Measurements from ENCODE around the gene PHF12.
"Not testable (repeated sequence)": the region's sequence is repeated elsewhere in the genome, so short reads cannot be mapped to it uniquely, and the experiment has no call there.

PHF12 gene

DNA sequence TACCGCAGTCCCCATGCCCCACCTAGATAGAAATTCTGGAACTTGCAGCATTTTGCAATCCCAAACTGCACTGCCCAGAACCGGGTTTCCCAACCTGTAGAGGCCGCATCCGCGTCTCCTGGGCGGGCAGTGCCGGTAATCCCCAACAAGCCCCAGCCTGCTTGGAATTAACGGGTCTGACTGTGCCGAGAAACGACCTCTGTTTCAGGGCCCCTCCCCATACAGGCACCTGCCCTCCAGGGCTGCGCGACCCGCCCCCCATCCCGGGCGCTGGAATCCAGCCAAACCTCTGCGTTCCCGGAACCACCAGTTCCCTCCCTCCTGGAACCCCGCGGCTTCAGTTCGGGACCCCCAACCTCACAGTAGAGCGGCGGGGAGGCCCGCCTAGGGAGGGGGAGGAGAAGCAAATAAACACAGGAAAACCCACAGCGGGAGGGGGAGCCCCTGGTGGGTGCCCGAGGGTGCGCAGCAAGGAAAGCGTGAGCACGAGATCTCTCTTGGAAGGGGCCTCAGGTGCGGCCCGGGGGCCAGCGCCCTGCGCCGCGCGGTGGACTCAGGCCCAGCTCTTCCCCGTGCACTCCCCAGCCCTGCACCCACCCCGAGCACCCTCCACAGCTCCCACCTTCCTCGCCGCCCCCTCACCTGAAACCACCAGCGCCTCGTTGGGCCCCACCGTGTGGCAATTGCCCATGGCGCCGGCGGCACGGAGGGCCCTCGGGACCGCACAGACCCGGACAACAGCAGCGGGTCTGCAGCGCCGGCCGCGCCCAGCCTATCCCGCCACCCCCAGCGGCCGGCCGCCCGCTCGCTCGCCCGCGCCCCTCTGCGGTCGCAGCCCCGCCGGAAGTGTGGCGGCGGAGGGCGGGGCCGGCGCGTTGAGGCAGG is 54.2 kb downstream of the PHF12 start, which contains the start of gene FLOT2:
Gene FLOT2, minus strand, starts transcription at position 850 of the 885 bp plus-strand sequence. Its CDS starts 159 bp downstream, at position 691.
- peak; percentile 34 to 56 (median 54) for DNase-seq
- no peaks in the 10 kb centered on the region for H3K9me3 ChIP-seq (ENCODE audit: control insufficient read depth, low read length)
- H3K27me3 ChIP-seq (replicated peaks; ENCODE audit: control insufficient read depth, insufficient read depth, low read length, poor library complexity, severe bottlenecking) = no peaks in the 10 kb centered on the region
- peaks cover 50% of the 10 kb centered on the region for H3K4me1 ChIP-seq (ENCODE audit: control insufficient read depth, insufficient read depth, low read length, poor library complexity, severe bottlenecking)
- peak within 1 kb of the TSS; percentile 96 for H3K4me3 ChIP-seq (ENCODE audit: insufficient read depth, low read depth, low read length, poor library complexity, severe bottlenecking)
- H3K36me3 ChIP-seq (ENCODE audit: control insufficient read depth, insufficient read depth, low read length) = no peaks in the 10 kb centered on the region
- H3K27ac ChIP-seq (ENCODE audit: insufficient read depth, low read length, poor library complexity, severe bottlenecking) = peak within 1 kb of the TSS; percentile 89

DNA sequence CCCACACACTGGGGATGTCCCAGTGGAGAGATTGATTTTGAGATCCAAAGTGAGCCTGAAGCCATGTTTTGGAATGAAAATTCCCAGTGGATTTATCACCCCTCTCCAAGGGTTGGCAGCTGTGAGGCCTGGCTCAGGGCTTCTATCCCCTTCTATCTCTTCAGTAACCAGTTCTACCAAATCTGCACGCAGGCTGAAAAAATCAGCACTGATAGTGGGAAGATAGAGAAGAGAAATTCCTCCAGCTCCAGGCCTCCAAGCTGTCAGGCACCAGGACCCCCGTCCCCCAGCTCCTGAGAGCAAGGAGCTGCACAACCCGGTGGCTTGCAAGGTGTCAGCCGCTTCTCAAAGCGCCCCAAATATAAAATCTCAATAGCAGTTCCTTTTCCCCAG is 54.8 kb downstream of the PHF12 start:
- H3K4me3 ChIP-seq (ENCODE audit: insufficient read depth, low read depth, low read length, poor library complexity, severe bottlenecking) = peak overlapping the region; percentile 96
- peak overlapping the region; percentile 89 for H3K27ac ChIP-seq (ENCODE audit: insufficient read depth, low read length, poor library complexity, severe bottlenecking)
- DNase-seq = no peak
- no peaks in the 10 kb centered on the region for H3K9me3 ChIP-seq (ENCODE audit: control insufficient read depth, low read length)
- H3K27me3 ChIP-seq (replicated peaks; ENCODE audit: control insufficient read depth, insufficient read depth, low read length, poor library complexity, severe bottlenecking) = no peaks in the 10 kb centered on the region
- no peaks in the 10 kb centered on the region for H3K36me3 ChIP-seq (ENCODE audit: control insufficient read depth, insufficient read depth, low read length)
- H3K4me1 ChIP-seq (ENCODE audit: control insufficient read depth, insufficient read depth, low read length, poor library complexity, severe bottlenecking) = peaks cover 46% of the 10 kb centered on the region

- DNase-seq = no peak
- no peaks in the 10 kb centered on the region for H3K27me3 ChIP-seq (replicated peaks; ENCODE audit: control insufficient read depth, insufficient read depth, low read length, poor library complexity, severe bottlenecking)
- no peaks in the 10 kb centered on the region for H3K9me3 ChIP-seq (ENCODE audit: control insufficient read depth, low read length)
- peaks cover 40% of the 10 kb centered on the region for H3K4me1 ChIP-seq (ENCODE audit: control insufficient read depth, insufficient read depth, low read length, poor library complexity, severe bottlenecking)
- H3K4me3 ChIP-seq (ENCODE audit: insufficient read depth, low read depth, low read length, poor library complexity, severe bottlenecking) = peak overlapping the region; percentile 96
- peak overlapping the region; percentile 89 for H3K27ac ChIP-seq (ENCODE audit: insufficient read depth, low read length, poor library complexity, severe bottlenecking)
- H3K36me3 ChIP-seq (ENCODE audit: control insufficient read depth, insufficient read depth, low read length) = no peaks in the 10 kb centered on the region
Observed at GRCh38 chr17:28895794-28896447, 55.4 kb downstream of the PHF12 start.

- Histone ChIP-seq H3K4me1 (ENCODE audit: control insufficient read depth, insufficient read depth, low read length, poor library complexity, severe bottlenecking) (peaks cover 37% of the 10 kb centered on the region), H3K4me3 (ENCODE audit: insufficient read depth, low read depth, low read length, poor library complexity, severe bottlenecking) (peak overlapping the region; percentile 18), H3K27ac (ENCODE audit: insufficient read depth, low read length, poor library complexity, severe bottlenecking) (peak overlapping the region; percentile 72)
- not testable (repeated sequence) for DNase-seq; H3K9me3 ChIP-seq (ENCODE audit: control insufficient read depth, low read length); H3K36me3 ChIP-seq (ENCODE audit: control insufficient read depth, insufficient read depth, low read length); H3K27me3 ChIP-seq (replicated peaks; ENCODE audit: control insufficient read depth, insufficient read depth, low read length, poor library complexity, severe bottlenecking)
Observed at GRCh38 chr17:28893248-28894183, 57.8 kb downstream of the PHF12 start.

DNA sequence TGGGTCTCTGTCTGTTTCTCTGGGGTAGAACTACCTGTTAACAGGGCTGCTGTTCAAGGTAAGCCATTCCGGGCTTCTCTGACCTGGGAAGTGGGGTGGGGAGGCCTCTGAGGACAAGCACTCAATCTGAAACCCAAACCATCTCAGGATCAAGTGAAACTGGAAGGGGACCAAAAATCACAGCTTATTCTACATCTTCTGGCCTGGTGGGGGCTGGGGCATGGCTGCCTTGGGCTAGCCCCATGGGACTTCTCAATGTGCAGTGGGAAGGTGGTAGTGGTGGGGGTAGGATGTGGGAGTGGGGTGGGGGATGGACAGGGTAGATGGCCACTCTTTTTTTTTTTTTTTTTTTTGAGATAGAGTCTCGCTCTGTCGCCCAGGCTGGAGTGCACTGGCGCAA is 59.3 kb downstream of the PHF12 start:
- Histone ChIP-seq H3K36me3 (ENCODE audit: control insufficient read depth, insufficient read depth, low read length) (peaks cover 11% of the 10 kb centered on the region), H3K4me3 (ENCODE audit: insufficient read depth, low read depth, low read length, poor library complexity, severe bottlenecking) (no peak overlapping the region), H3K4me1 (ENCODE audit: control insufficient read depth, insufficient read depth, low read length, poor library complexity, severe bottlenecking) (peaks cover 28% of the 10 kb centered on the region), H3K9me3 (ENCODE audit: control insufficient read depth, low read length) (no peaks in the 10 kb centered on the region), H3K27me3 (replicated peaks; ENCODE audit: control insufficient read depth, insufficient read depth, low read length, poor library complexity, severe bottlenecking) (no peaks in the 10 kb centered on the region), H3K27ac (ENCODE audit: insufficient read depth, low read length, poor library complexity, severe bottlenecking) (no peak overlapping the region)
- DNase-seq = no peak

GRCh38 chr17:28891201-28891600 is 60.1 kb downstream of the PHF12 start:
- peaks cover 23% of the 10 kb centered on the region for H3K4me1 ChIP-seq (ENCODE audit: control insufficient read depth, insufficient read depth, low read length, poor library complexity, severe bottlenecking)
- no peak overlapping the region for H3K4me3 ChIP-seq (ENCODE audit: insufficient read depth, low read depth, low read length, poor library complexity, severe bottlenecking)
- no peak for DNase-seq
- no peaks in the 10 kb centered on the region for H3K27me3 ChIP-seq (replicated peaks; ENCODE audit: control insufficient read depth, insufficient read depth, low read length, poor library complexity, severe bottlenecking)
- peaks cover 12% of the 10 kb centered on the region for H3K36me3 ChIP-seq (ENCODE audit: control insufficient read depth, insufficient read depth, low read length)
- no peaks in the 10 kb centered on the region for H3K9me3 ChIP-seq (ENCODE audit: control insufficient read depth, low read length)
- no peak overlapping the region for H3K27ac ChIP-seq (ENCODE audit: insufficient read depth, low read length, poor library complexity, severe bottlenecking)

DNA sequence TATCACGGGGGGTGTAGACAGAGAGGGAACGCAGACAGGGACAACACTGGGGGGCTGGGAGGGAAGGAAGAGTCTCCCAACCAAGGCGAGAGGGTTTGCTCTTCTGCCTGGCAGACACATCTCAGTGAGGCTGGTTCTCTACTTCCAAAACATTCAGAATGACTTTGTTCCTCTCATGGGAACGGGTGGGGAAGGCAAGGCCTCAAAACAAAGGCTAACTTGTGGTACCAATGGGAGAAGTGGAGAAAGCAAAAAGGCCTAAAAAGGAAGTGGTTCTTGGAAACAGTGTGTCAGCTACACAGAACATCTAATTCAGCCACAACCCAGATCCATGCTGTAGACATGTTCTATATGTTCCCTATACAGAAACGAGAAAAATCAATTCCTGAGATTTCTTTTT is 61.3 kb downstream of the PHF12 start:
- H3K36me3 ChIP-seq (ENCODE audit: control insufficient read depth, insufficient read depth, low read length) = peaks cover 21% of the 10 kb centered on the region
- H3K4me1 ChIP-seq (ENCODE audit: control insufficient read depth, insufficient read depth, low read length, poor library complexity, severe bottlenecking) = peaks cover 17% of the 10 kb centered on the region
- no peak overlapping the region for H3K27ac ChIP-seq (ENCODE audit: insufficient read depth, low read length, poor library complexity, severe bottlenecking)
- H3K9me3 ChIP-seq (ENCODE audit: control insufficient read depth, low read length) = no peaks in the 10 kb centered on the region
- H3K4me3 ChIP-seq (ENCODE audit: insufficient read depth, low read depth, low read length, poor library complexity, severe bottlenecking) = no peak overlapping the region
- no peak for DNase-seq
- no peaks in the 10 kb centered on the region for H3K27me3 ChIP-seq (replicated peaks; ENCODE audit: control insufficient read depth, insufficient read depth, low read length, poor library complexity, severe bottlenecking)

DNA sequence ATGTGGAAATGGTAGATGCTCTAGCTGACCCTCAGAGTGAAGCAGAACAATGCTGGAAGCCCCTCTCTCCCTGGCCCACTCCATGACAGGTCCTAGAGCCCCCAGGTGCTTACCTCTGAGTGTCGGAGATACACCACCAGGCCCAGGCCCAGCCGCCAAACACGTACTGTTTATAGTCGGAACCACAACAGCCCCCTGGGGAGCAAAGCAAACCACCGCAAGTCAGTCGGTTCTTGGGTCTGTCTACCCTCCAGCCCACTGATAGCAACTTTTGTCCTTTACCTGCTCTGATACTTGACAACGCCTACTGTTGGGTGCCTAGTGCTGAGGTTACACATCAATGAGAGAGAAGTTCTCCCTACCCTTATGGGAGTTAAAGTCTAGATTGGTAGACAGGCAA is 62.5 kb downstream of the PHF12 start:
- H3K27me3 ChIP-seq (replicated peaks; ENCODE audit: control insufficient read depth, insufficient read depth, low read length, poor library complexity, severe bottlenecking) = no peaks in the 10 kb centered on the region
- peaks cover 13% of the 10 kb centered on the region for H3K4me1 ChIP-seq (ENCODE audit: control insufficient read depth, insufficient read depth, low read length, poor library complexity, severe bottlenecking)
- no peak for DNase-seq
- no peaks in the 10 kb centered on the region for H3K9me3 ChIP-seq (ENCODE audit: control insufficient read depth, low read length)
- H3K36me3 ChIP-seq (ENCODE audit: control insufficient read depth, insufficient read depth, low read length) = peaks cover 30% of the 10 kb centered on the region
- H3K4me3 ChIP-seq (ENCODE audit: insufficient read depth, low read depth, low read length, poor library complexity, severe bottlenecking) = no peak overlapping the region
- H3K27ac ChIP-seq (ENCODE audit: insufficient read depth, low read length, poor library complexity, severe bottlenecking) = no peak overlapping the region

DNA sequence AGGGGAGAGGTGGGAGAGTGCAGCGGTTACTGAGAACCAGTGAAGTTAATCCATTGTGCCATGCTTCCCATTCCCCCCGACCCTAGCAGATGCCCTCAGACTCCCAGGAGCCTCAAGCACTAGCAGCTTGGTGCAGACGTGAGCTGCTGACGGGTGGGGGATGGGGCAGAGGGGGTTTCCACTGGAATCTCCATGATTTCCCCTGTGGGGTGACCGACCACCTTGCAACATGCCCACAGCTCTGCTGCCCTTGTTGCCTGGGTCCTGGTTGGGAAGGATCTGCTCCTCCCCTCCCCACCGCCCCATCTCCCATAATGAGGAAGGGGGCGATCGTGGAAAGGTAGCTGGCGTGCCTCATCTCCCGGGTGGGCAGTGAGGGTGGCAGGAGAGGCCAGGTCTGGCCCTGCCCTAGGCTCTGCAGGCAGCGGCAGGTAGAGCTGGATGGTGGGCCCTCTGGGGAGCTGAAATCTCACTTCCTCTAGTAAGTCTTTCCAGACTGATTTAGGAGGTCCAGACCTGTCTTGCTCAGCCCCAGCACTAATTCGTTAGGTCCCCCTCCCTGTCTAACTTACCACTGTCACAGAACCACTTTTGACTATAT is 63.3 kb downstream of the PHF12 start:
- Histone ChIP-seq H3K36me3 (ENCODE audit: control insufficient read depth, insufficient read depth, low read length) (peaks cover 39% of the 10 kb centered on the region), H3K27ac (ENCODE audit: insufficient read depth, low read length, poor library complexity, severe bottlenecking) (no peak overlapping the region), H3K9me3 (ENCODE audit: control insufficient read depth, low read length) (no peaks in the 10 kb centered on the region), H3K4me1 (ENCODE audit: control insufficient read depth, insufficient read depth, low read length, poor library complexity, severe bottlenecking) (peaks cover 9% of the 10 kb centered on the region), H3K4me3 (ENCODE audit: insufficient read depth, low read depth, low read length, poor library complexity, severe bottlenecking) (no peak overlapping the region), H3K27me3 (replicated peaks; ENCODE audit: control insufficient read depth, insufficient read depth, low read length, poor library complexity, severe bottlenecking) (no peaks in the 10 kb centered on the region)
- no peak for DNase-seq
